Measurements from ENCODE around the gene ASIC3. TPM values are rescaled to one million over a fixed set of nuclear protein-coding genes. Genes with fewer than 3 reads are reported as not detected.

Gene ASIC3
- polyA plus RNA-seq, 1 donor (not counting 4 experiments of a cell fraction or from before 2014, with no cell fraction given) = 0.35 TPM

GRCh38 chr7:151048911-151049463, 656 bp downstream of the ASIC3 start:
- no peak for FAIRE-seq
- Histone ChIP-seq H3K27ac (ENCODE audit: control insufficient read depth, insufficient read depth, low read length) (no peak overlapping the region), H3K4me1 (ENCODE audit: control insufficient read depth, extremely low read depth, insufficient read depth, low read length) (peaks cover 3% of the 10 kb centered on the region), H4K20me1 (ENCODE audit: control insufficient read depth, extremely low read depth, insufficient read depth, low read length) (no peaks in the 10 kb centered on the region), H3K9me3 (ENCODE audit: control insufficient read depth, low read depth, low read length) (no peaks in the 10 kb centered on the region), H3K36me3 (ENCODE audit: control insufficient read depth in 2 of 2, extremely low read depth in 1 of 2, insufficient read depth in 2 of 2, low read length in 2 of 2) (peaks cover 0 to 9% of the 10 kb centered on the region in 2 experiments), H2AFZ (ENCODE audit: control insufficient read depth, low read length) (no peak overlapping the region), H3K9me1 (ENCODE audit: control insufficient read depth, extremely low read depth, insufficient read depth, low read length) (no peaks in the 10 kb centered on the region), H3K79me2 (ENCODE audit: control insufficient read depth, insufficient read depth, low read length) (no peaks in the 10 kb centered on the region), H3K9ac (ENCODE audit: control insufficient read depth, extremely low read depth, insufficient read depth, low read length) (no peak overlapping the region), H3K4me2 (ENCODE audit: control insufficient read depth, extremely low read depth, insufficient read depth, low read depth, low read length) (no peak overlapping the region), H3K4me3 (ENCODE audit: control insufficient read depth in 2 of 3, extremely low read depth in 1 of 3, insufficient read depth in 2 of 3, low read depth in 1 of 3, low read length in 3 of 3) (no peak overlapping the region), H3K27me3 (ENCODE audit: control insufficient read depth, extremely low read depth, insufficient read depth, low read length) (peaks cover 4% of the 10 kb centered on the region)
- DNase-seq (ENCODE audit: low read depth, low spot score) = no peak
- dilution Hi-C loops (cut with MboI; ENCODE audit: extremely low pct_ligation_motif_present, low sequenced_read_pairs) = no loop called here
- no peak for TF ChIP-seq CTCF (optimal IDR thresholded peaks at IDR 0.05 in 1 of 3, IDR thresholded peaks at IDR 0.05 in 1 of 3, conservative IDR thresholded peaks at IDR 0.05 in 1 of 3; ENCODE audit: extremely low read depth in 1 of 3, insufficient read depth in 2 of 3, low read length in 3 of 3)
- TF ChIP-seq EZH2 (IDR thresholded peaks at IDR 0.05; ENCODE audit: low read length) = no peak

- dilution Hi-C loops (cut with MboI; ENCODE audit: extremely low pct_ligation_motif_present, low sequenced_read_pairs) = no loop called here
- DNase-seq (ENCODE audit: low read depth, low spot score) = no peak
Observed at GRCh38 chr7:151051108-151051507, 2.8 kb downstream of the ASIC3 start.

More at GRCh38 chr7:151051108-151051507, 2.8 kb downstream of the ASIC3 start:
- Histone ChIP-seq H3K4me2 (ENCODE audit: control insufficient read depth, extremely low read depth, insufficient read depth, low read depth, low read length) (peak overlapping the region; percentile 16), H3K4me3 (ENCODE audit: control insufficient read depth in 2 of 3, extremely low read depth in 1 of 3, insufficient read depth in 2 of 3, low read depth in 1 of 3, low read length in 3 of 3) (peak overlapping the region in 1 of 3 experiments; percentile 27), H3K9me1 (ENCODE audit: control insufficient read depth, extremely low read depth, insufficient read depth, low read length) (no peaks in the 10 kb centered on the region), H3K27ac (ENCODE audit: control insufficient read depth, insufficient read depth, low read length) (no peak overlapping the region), H3K9ac (ENCODE audit: control insufficient read depth, extremely low read depth, insufficient read depth, low read length) (no peak overlapping the region), H2AFZ (ENCODE audit: control insufficient read depth, low read length) (no peak overlapping the region), H3K4me1 (ENCODE audit: control insufficient read depth, extremely low read depth, insufficient read depth, low read length) (peaks cover 3% of the 10 kb centered on the region), H3K36me3 (ENCODE audit: control insufficient read depth in 2 of 2, extremely low read depth in 1 of 2, insufficient read depth in 2 of 2, low read length in 2 of 2) (peaks cover 3 to 7% of the 10 kb centered on the region in 2 experiments), H3K9me3 (ENCODE audit: control insufficient read depth, low read depth, low read length) (no peaks in the 10 kb centered on the region), H4K20me1 (ENCODE audit: control insufficient read depth, extremely low read depth, insufficient read depth, low read length) (no peaks in the 10 kb centered on the region), H3K79me2 (ENCODE audit: control insufficient read depth, insufficient read depth, low read length) (no peaks in the 10 kb centered on the region), H3K27me3 (ENCODE audit: control insufficient read depth, extremely low read depth, insufficient read depth, low read length) (peaks cover 4% of the 10 kb centered on the region)
- TF ChIP-seq EZH2 (IDR thresholded peaks at IDR 0.05; ENCODE audit: low read length) (no peak), CTCF (optimal IDR thresholded peaks at IDR 0.05 in 1 of 3, IDR thresholded peaks at IDR 0.05 in 1 of 3, conservative IDR thresholded peaks at IDR 0.05 in 1 of 3; ENCODE audit: extremely low read depth in 1 of 3, insufficient read depth in 2 of 3, low read length in 3 of 3) (no peak)
- FAIRE-seq = no peak
